Activated B cell treated with CpG ODN at 0.5 μM for 24 hours (primary cell): Measurements from ENCODE around the gene HS3ST6. TPM values are rescaled to one million over a fixed set of nuclear protein-coding genes. Genes with fewer than 3 reads are reported as not detected.
"Not testable (repeated sequence)": the region's sequence is repeated elsewhere in the genome, so short reads cannot be mapped to it uniquely, and the experiment has no call there.

Source experiments
- ATAC-seq: fragments of 200-7000 bp; cut with Tn5 transposase; one replicate; pipeline ENCODE4 v1.10.0; 2021; ENCODE audit warnings: low read depth, mild to moderate bottlenecking, moderate library complexity
- CTCF ChIA-PET: fragments of 350-600 bp; sonication (Branson Sonifier 250); formaldehyde crosslinking; loops from one replicate; lab custom pipeline; 2021; ENCODE audit warnings: antibody characterized with exemption; lab: Charles Lee
- POLR2A ChIA-PET: fragments of 350-600 bp; sonication (Branson Sonifier 250); formaldehyde crosslinking; loops from one replicate; lab custom pipeline; 2021; ENCODE audit warnings: antibody characterized with exemption; lab: Charles Lee
- DNase-seq: peaks from one replicate; pipeline ENCODE4 v3.0.0; 2022
- H3K27ac Mint-ChIP-seq: one replicate; pipeline ENCODE4 v1.8.0; 2020; ENCODE audit warnings: mixed read lengths
- H3K27me3 Mint-ChIP-seq: one replicate; pipeline ENCODE4 v1.8.0; 2021; ENCODE audit warnings: mixed read lengths
- H3K36me3 Mint-ChIP-seq: one replicate; pipeline ENCODE4 v1.8.0; 2021; ENCODE audit warnings: low read depth, mixed read lengths
- H3K4me1 Mint-ChIP-seq: one replicate; pipeline ENCODE4 v1.8.0; 2021; ENCODE audit warnings: mixed read lengths
- H3K4me3 Mint-ChIP-seq: one replicate; pipeline ENCODE4 v1.8.0; 2020; ENCODE audit warnings: mild to moderate bottlenecking, mixed read lengths
- H3K9me3 Mint-ChIP-seq: one replicate; pipeline ENCODE4 v1.8.0; 2020; ENCODE audit warnings: mixed read lengths
- intact Hi-C: fragments of 100-400 bp; cut with micrococcal nuclease; formaldehyde crosslinking; loops from one replicate; pipeline ENCODE4 v1.15.1; 2024
- total RNA-seq: library from RNA; stranded (reverse); gene quantifications from 2 replicates; pipeline ENCODE4 v1.2.3, GENCODE V29; 2022
- TF ChIP-seq, protein P1 (sequence below): fragments of 200-600 bp; IDR thresholded peaks from one replicate; pipeline ENCODE4 v1.8.0; 2022; ENCODE audit warnings: antibody characterized with exemption, mild to moderate bottlenecking

Gene HS3ST6
- total RNA-seq, 1 donor from 2014 or later: not detected

DNA sequence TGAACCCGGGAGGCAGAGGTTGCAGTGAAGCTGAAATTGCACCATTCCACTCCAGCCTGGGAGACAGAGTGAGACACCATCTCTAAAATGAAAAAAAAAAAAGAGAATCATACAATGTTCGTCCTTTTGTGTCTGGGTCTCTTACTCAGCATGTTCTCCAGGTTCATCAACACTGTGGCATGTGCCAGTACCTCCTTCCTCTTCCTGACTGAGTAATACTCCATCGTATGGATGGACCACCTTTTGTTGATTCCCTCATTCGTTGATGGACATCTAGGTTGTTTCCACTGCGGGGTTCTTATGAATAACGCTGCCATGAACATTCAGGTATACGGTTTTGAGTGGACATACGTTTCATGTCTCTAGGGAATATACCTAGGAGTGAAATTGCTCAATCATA lies 4.1 kb upstream of the HS3ST6 start:
- no peak for DNase-seq
- no peak for ATAC-seq
- H3K27ac Mint-ChIP-seq: no peak overlapping the region
- peaks cover 5% of the 10 kb centered on the region for H3K4me1 Mint-ChIP-seq
- H3K36me3 Mint-ChIP-seq: no peaks in the 10 kb centered on the region
- H3K27me3 Mint-ChIP-seq: peaks cover 39% of the 10 kb centered on the region
- intact Hi-C loops: no loop called here
- TF ChIP-seq, protein P1, sequence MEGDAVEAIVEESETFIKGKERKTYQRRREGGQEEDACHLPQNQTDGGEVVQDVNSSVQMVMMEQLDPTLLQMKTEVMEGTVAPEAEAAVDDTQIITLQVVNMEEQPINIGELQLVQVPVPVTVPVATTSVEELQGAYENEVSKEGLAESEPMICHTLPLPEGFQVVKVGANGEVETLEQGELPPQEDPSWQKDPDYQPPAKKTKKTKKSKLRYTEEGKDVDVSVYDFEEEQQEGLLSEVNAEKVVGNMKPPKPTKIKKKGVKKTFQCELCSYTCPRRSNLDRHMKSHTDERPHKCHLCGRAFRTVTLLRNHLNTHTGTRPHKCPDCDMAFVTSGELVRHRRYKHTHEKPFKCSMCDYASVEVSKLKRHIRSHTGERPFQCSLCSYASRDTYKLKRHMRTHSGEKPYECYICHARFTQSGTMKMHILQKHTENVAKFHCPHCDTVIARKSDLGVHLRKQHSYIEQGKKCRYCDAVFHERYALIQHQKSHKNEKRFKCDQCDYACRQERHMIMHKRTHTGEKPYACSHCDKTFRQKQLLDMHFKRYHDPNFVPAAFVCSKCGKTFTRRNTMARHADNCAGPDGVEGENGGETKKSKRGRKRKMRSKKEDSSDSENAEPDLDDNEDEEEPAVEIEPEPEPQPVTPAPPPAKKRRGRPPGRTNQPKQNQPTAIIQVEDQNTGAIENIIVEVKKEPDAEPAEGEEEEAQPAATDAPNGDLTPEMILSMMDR: no peak
- no peaks in the 10 kb centered on the region for H3K9me3 Mint-ChIP-seq
- no peak overlapping the region for H3K4me3 Mint-ChIP-seq
- ChIA-PET POLR2A (no interaction called here), CTCF (no interaction called here)

DNA sequence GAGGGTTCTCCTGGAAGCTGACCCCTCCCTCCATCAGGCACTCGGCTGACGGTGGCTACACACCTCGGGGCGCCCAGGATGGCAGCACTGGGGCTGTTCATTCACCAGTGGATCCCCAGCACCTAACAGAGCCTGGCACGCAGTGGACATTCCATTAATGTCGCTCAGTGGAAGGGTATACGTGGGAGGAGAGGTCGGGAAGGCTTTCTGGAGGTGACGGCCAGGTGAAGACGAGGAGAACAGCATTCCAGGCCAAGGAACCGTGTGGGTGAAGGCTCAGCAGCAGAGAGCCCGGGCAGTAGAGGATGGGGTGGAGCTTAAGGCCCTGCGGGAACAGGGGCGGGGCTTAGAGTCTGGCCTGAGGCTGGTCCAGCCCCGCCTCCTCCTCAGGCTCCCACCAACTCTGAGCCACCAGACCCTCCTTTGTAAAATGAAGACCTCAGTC lies 2.5 kb upstream of the HS3ST6 start:
- Mint-ChIP-seq H3K4me1 (peaks cover 5% of the 10 kb centered on the region), H3K9me3 (no peaks in the 10 kb centered on the region), H3K4me3 (no peak overlapping the region), H3K36me3 (no peaks in the 10 kb centered on the region), H3K27me3 (peaks cover 48% of the 10 kb centered on the region), H3K27ac (no peak overlapping the region)
- ATAC-seq (peak; percentile 37), DNase-seq (no peak)
- POLR2A ChIA-PET: interaction anchor here (0.7 kb wide), 1 partner anchor 80 kb away, joined by 3 read pairs; no protein-coding TSS in a partner anchor
- CTCF ChIA-PET: no interaction called here
- TF ChIP-seq, protein P1: no peak
- intact Hi-C loops: no loop called here

- ATAC-seq, intact Hi-C loops, CTCF ChIA-PET, H3K4me3 Mint-ChIP-seq, H3K9me3 Mint-ChIP-seq, H3K36me3 Mint-ChIP-seq, DNase-seq, H3K4me1 Mint-ChIP-seq, POLR2A ChIA-PET, H3K27ac Mint-ChIP-seq: not testable (repeated sequence)
- peaks cover 49% of the 10 kb centered on the region for H3K27me3 Mint-ChIP-seq
Measured at GRCh38 chr16:1920122-1920521, 1.9 kb upstream of the HS3ST6 start.

GRCh38 chr16:1919327-1919998 lies 1.2 kb upstream of the HS3ST6 start:
- Mint-ChIP-seq H3K36me3 (no peaks in the 10 kb centered on the region), H3K27me3 (peaks cover 47% of the 10 kb centered on the region), H3K27ac (no peak overlapping the region), H3K4me1 (peaks cover 5% of the 10 kb centered on the region), H3K4me3 (no peak overlapping the region), H3K9me3 (no peaks in the 10 kb centered on the region)
- intact Hi-C loops: no loop called here
- TF ChIP-seq, protein P1: no peak
- ChIA-PET CTCF (no interaction called here), POLR2A (no interaction called here)
- ATAC-seq (no peak), DNase-seq (no peak)

DNA sequence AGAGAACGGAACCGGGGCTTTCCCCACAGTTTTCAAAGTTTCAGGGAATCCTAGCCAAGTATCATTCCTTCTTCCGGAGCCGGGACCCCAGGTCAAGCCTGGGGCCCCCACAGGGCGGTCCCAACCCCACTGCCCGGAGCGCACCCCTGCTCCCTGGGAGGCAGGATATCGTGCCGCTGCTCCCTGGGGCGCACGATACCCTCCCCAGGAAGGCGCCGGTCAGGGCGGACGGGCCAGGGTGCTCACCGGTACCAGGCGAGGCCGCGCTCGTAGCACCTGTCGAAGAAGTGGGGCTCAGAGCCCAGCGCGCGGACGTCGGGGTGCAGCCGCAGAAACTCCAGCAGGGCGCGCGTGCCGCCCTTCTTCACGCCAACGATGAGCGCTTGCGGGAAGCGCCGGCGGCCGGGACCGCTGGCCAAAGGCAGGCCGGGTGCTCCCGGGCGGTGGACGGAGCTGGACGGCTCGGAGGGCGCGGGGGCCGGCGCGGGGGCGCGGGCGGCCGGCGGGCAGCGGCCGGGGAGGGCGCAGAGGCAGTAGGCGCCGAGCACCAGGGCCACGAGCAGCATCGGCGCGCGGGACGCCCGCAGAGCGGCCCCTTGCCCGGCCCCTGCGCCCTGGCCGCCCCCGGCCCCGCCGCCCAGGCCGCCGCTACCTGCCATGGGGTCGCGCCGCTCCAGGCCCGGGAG lies 407 bp downstream of the HS3ST6 start:
- Mint-ChIP-seq H3K36me3 (no peaks in the 10 kb centered on the region), H3K4me3 (no peak overlapping the region), H3K27ac (no peak overlapping the region), H3K4me1 (peaks cover 5% of the 10 kb centered on the region), H3K9me3 (no peaks in the 10 kb centered on the region), H3K27me3 (peaks cover 39% of the 10 kb centered on the region)
- TF ChIP-seq, protein P1: no peak
- ChIA-PET POLR2A (no interaction called here), CTCF (no interaction called here)
- DNase-seq (no peak), ATAC-seq (no peak)
- intact Hi-C loops: no loop called here
